Measurements from ENCODE around the gene SUMF2.
A peak's percentile ranks its signal among the peaks of the same experiment; 100 is the strongest.
"Not testable (repeated sequence)": the region's sequence is repeated elsewhere in the genome, so short reads cannot be mapped to it uniquely, and the experiment has no call there.

SUMF2 gene

GRCh38 chr7:56063882-56064625 lies at the start of gene SUMF2:
SUMF2 (plus strand) TSS chr7:56064286; CDS start chr7:56064312, 26 bp downstream.
- DNase-seq, result peak; percentile 91 to 92

- DNase-seq, result not testable (repeated sequence)
Measured at GRCh38 chr7:56017015-56017414, 47.1 kb upstream of the SUMF2 start.

DNA sequence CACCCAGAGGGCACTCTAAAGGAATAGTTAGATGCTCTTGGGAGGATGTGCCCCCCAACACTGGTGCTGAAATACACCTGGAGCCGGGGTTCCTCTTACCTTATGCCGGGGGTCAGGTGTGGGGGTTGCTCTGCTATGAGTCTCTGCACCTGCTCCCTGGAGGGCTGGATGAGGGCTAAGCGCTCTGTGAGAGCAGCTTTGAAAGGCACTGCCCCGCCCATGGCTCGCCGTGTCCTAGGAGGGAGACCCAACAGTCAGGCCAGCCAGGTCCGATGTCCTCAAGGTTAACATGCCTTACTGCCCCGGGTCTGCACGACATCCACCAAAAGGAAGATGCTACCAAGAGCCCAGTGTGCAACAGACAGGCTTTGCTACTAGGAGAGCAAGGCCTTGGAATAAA lies 44.6 kb upstream of the SUMF2 start:
- no peak for DNase-seq

DNA sequence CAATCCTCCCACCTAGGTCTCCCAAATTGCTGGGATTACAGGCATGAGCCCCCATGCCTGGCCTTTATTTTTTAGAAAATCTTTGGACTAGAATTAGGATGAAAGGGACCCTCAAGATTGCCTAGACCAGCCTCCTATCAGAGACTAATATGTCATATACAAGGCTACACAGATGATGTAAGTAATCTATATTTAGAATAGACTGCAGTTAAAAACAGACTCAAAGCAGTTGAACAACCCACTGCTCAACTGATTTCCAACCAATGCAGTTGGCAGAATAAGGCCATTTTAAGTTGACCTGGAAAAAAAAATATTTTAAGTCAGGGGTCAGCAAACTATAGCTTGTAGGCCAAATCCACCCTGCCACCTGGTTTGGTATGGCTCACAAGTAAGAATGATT lies 40.6 kb upstream of the SUMF2 start:
- no peak for DNase-seq

- no peak for DNase-seq
Measured at GRCh38 chr7:56026538-56026937, 37.5 kb upstream of the SUMF2 start.

DNA sequence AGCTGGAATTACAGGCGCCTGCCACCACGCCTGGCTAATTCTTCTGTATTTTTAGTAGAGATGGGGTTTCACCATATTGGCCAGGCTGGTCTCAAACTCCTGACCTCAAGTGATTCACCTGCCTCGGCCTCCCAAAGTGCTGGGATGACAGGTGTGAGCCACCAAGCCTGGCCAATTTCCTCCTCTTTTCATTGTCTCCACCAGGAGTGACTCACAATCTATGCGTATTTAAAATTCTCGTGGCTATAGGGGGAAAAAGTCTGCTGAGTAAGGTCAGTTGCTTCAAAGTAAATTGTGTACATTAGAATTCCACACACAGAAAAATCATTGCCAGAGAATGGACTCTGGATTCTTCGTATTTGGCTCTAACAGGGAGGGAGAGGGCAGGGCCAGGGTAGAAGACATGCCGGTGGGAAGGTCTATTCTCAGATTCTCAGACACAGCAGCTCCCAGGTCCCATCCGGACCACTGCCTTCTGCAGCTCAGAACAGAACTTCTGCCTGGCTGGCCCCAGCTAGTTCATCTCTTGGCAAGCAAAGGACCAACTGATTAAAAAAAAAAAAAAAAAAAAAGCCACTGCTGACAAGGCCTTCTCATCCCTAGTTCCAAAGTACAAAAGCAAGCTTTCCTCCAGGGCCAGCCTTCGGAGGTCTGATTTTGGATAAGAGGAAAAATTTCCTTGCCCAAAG lies 35.0 kb upstream of the SUMF2 start:
- DNase-seq, result no peak

- DNase-seq, result no peak
Measured at GRCh38 chr7:56030340-56030739, 33.7 kb upstream of the SUMF2 start.

- DNase-seq, result not testable (repeated sequence)
Measured at GRCh38 chr7:56031556-56031955, 32.5 kb upstream of the SUMF2 start.

- not testable (repeated sequence) for DNase-seq
Measured at GRCh38 chr7:56032578-56032977, 31.5 kb upstream of the SUMF2 start.

DNA sequence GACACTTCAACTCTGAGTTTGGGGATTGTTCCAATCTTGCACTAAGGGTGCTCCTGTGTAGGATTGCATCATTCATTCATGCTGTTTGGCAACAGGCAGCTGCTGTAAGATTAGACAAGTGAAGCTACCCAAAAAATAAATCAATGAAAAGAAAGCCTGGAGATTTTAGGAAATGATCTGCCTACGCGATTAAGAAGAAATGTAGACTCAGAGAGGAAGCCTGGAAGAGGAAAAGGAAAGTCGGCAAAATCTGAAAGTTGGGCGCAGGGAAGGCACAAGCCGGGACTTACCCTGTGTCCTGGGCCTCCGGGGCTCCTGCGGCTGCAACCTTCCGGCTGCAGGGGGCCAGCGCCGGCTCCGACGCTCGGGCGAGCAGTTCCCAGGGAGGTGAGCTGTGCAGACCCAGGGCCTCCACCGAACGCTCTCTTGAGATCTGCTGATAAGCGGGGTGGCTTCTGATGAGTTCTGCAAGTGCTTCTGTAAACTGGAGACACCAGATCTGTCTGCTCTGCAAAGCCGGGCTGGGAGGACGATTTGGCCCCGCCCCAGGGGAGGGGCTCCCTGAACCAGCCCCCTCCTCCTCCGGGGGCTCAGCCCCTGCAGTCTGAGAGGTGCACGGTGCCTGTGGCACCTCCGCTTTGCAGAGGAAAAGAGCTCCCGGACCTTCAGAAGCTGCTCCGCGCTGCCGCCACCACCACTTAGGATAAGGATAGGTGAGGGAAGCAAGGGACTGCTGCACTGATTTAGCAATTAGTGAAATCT lies 30.2 kb upstream of the SUMF2 start:
- DNase-seq, result peak; percentile 90 to 93

GRCh38 chr7:56040730-56041129 lies 23.4 kb upstream of the SUMF2 start:
- no peak for DNase-seq

DNA sequence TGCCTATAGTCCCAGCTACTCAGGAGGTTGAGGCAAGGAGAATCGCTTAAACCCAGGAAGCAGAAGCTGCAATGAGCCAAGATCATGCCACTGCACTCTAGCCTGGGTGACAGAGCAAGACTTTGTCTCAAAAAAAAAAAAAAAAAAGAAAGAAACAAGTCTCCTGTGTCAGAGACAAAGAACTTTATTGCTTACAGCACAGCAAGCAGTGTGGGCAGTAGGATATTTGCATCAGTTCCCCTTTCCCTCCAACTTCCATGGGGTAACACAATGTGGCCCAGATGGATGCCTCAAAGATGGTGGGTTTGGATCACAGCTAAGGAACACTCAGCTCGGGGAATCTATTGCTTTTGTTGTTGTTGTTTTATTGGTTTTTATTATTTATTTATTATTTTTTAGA lies 18.3 kb upstream of the SUMF2 start:
- not testable (repeated sequence) for DNase-seq

DNA sequence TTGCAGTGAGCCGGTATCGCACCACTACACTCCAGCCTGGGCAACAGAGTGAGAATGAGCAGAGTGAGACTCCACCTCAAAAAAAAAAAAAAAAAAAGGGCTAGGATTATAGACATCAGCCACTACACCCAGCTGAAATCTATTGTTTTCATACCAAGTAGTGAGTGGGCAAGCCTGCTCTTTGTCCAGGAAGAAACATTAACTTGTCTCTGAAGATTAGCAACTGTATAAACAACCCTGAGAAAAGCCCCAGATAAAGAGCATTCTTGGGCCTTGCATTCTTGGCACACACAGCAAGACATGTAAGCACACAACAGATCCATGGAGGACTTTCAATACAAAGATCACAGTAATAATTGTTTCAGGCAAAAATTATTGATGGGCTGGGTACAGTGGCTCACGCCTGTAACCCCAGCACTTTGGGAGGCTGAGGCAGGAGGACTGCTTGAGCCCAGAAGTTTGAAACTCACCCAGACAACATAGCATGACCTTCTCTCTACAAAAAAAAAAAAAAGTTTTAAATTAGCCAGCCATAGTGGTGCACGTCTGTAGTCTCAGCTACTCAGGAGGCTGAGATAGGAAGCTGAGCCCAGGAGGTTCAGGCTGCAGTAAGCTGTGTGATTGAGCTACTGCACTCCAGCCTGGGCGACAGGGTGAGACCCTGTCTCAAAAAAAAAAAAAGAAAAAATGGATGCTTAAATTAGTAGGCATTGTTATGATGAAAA lies 17.2 kb upstream of the SUMF2 start:
- DNase-seq, result no peak

GRCh38 chr7:56047446-56048116 lies 16.5 kb upstream of the SUMF2 start:
- DNase-seq, result not testable (repeated sequence)

- DNase-seq, result no peak
Measured at GRCh38 chr7:56048245-56048644, 15.8 kb upstream of the SUMF2 start.

DNA sequence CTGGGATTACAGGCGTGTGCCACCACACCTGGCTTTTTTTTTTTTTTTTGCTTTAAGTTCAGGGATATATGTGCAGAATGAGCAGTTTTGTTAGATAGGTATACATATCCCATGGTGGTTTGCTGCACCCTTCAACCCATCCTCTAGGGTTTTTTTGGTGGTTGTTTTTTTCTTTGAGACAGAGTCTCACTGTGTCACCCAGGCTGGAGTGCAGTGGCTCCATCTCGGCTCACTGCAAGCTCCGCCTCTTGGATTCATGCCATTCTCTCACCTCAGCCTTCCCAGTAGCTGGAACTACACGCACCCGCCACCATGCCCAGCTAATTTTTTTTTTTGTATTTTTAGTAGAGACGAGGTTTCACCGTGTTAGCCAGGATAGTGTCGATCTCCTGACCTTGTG lies 15.3 kb upstream of the SUMF2 start:
- peak; percentile 42 to 77 for DNase-seq

DNA sequence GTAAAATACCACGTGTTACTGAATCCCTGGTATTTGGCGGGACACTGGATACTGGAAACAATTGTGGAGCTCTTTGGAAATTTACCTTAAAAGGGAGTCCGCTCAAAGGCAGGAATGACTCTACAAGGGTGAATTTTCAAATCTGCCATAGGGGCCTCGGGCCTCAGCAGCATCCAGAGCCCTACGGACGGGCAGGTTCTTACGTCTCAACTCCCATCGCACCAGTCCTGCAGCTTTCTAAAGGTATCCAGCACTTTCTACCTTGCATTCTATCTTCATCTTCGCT lies 13.1 kb upstream of the SUMF2 start:
- no peak for DNase-seq

GRCh38 chr7:56051339-56052191 lies 12.5 kb upstream of the SUMF2 start, which contains the start of the genes CCT6A and PSPH:
CCT6A (plus strand) TSS chr7:56051765; CDS start chr7:56051849, 84 bp downstream.
PSPH (minus strand) TSS chr7:56051444; CDS start chr7:56021212, 30,232 bp downstream.
- peak; percentile 98 to 99 for DNase-seq

- DNase-seq, result no peak
Measured at GRCh38 chr7:56053379-56053778, 10.7 kb upstream of the SUMF2 start.

DNA sequence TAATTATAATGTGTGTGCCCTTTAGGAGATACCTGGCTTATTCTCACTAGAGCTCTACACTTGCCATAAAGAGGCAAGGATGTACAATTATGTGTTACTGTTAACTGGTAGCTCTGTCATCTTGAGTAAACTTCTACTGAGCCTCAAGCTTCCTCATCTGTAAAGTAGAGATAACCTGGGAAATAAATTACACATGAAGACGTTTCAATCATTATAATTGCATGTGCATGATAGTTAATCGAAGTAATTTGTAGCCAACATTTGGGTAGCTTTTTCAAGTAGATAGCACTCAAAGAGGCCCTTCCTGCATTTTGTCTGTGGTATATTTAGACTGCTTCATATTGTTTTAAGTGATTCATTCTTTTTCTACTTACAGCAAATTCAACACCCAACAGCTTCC lies 10.1 kb upstream of the SUMF2 start:
- no peak for DNase-seq

- DNase-seq, result no peak
Measured at GRCh38 chr7:56062382-56062781, 1.7 kb upstream of the SUMF2 start.
